IPS DF 19.7 (cell line): ENCODE measurements around the gene MT1E.

Source experiments
- DNase-seq: peaks from one replicate; pipeline ENCODE4 v3.0.0-alpha.2; 2013; ENCODE audit warnings: low read depth, low spot score

Gene MT1E

DNA sequence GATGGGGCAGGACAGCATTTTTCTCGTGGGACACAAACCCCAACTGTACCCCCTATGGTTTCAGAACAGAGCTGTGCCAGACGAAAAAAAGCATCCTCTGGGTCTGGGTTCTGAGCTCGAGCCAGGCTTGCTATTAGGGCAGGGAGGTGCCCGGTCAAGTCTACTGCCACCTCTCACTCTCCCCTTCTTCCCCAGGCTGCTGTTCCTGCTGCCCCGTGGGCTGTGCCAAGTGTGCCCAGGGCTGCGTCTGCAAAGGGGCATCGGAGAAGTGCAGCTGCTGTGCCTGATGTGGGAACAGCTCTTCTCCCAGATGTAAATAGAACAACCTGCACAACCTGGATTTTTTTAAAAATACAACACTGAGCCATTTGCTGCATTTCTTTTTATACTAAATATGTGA is 1.1 kb downstream of the MT1E start:
- DNase-seq, result no peak

DNA sequence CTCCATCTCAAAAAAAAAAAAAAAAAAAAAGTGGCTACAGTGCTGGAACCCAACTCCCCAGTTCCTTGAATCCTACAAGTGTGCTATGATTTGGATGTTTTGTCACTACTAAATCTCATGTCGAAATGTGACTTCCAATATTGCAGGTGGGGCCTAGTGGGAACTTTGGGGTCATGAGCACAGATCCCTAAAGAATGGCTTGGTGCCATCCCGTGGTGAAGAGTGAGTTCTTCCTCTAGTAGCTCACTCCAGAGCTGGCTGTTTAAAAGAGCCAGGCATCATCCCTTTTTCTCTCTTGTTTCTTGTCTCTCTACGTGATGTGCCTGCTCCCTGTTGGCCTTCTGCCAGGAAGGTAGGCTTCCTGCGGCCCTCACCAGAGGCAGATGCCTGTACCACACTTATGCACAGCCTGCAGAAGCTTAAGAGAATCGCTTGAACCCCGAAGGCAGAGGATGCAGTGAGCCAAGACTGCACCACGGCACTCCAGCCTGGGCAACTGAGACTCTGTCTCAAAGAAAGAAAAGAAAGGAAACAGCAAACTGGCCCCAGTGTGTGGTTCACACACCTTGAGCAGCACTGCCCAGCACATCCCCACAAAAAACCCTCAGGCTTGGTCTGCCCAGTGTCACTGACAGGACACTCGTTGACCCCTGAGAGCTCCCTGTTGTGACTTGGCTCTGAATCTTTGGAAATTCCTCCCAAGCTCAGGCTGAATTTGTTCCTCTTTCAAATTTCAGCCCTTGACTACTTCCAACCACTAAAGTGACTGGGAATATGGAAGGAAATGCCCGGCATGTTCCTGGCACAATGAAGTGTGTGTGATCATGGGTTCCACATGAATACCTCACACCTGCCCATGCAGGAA is 3.1 kb downstream of the MT1E start:
- no peak for DNase-seq

DNA sequence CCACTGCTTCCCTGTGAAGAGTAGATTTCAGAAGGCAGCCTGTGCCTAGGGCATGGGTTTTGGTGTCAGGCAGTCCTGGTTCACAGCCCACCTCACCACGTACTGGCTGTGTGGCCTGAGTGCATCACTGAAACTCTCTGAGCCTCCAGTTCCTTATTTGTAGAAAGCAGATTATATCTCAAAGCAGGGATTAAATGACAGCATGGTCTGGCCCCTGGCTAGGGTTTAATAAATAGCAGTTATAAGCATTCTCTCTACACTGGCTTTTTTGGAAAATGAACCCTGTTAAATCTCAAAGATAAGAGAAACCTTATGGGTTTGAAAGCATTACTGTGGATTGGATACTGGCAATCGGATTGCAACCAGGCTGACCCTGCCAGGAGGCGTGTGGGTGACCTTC is 4.0 kb downstream of the MT1E start:
- no peak for DNase-seq

DNA sequence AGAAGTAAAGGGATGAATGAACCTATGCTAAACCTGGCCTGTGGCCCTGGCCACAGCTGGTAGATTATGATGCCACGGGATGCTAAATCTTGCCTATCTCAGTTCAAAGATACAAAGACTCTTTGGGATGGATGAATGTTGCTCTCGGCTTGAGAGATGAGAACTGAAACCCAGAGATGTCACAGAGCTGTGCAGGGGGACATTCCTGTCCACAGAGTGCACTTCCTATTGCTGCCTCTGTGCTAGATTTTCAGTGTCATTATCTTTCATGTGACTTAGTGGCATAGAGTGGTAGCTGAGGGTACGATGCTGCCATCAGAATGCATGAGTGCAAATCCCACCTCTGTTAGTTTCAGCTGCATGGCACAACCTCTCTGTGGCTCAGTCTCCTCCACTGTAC is 4.6 kb downstream of the MT1E start:
- no peak for DNase-seq

DNA sequence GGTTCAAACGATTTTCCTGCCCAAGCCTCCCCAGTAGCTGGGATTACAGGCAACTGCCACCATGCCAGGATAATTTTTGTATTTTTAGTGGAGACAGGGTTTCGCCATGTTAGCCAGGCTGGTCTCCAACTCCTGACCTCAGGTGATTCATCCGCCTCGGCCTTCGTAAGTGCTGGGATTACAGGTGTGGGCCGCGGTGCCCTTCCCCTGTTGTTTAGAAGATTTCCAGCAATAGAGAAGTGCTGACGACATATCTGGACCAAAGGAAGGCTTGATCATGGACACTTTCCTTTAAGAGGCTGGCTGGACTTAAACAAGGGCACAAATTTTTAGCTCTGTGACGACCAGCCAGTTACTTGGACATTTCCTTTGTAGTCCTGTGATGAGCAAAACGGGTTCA is 5.6 kb downstream of the MT1E start:
- DNase-seq, result no peak

DNA sequence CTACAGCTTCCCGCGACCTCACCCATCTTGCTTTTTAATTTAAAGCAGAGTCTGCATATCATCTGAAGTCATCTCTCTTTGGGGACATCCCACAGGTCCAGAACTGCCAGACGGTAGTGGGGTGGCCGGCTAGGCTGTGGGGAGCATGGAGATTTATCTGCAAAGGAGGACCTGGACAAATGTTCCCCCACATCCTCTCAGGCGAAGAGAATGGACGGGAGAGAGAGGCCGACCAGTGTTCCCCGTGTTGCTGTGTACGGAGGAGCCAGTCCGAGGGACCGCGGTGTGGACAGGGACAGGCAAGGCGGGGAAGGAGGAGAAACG is 6.2 kb downstream of the MT1E start:
- no peak for DNase-seq

DNA sequence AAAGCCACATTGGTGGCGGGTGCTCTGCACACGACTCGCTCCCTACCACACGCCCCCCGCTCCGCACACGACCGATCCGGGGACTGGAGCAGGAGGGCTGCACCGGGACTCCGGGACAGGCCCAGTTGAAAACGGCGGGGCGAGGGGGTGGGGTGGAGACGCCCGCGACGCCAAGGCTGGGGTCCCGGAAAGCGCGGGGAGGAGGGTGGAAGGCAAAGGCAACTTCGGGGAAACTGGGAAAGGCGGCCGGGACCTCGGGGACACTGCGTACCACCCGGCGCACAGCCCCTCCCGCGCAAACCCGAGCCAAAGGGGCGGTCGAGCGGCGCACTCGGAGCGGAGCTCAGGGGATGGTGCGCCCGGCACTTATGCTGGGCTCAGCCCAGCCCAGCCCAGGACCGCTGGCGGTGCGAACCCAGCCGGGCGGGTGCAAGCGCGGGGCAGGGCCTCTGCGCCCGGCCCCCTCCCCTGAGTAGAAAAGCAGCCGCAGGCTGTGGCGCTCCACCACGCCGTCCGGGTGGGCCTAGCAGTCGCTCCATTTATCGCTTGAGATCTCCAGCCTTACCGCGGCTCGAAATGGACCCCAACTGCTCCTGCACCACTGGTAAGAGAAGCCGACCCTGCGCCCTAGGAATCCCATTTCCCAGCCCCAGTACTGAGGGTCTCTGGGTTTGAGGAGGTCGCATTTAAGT is 6.7 kb downstream of the MT1E start, which contains the start of gene MT1M:
TSS of gene MT1M (plus strand) at position 504 of the 692 bp plus-strand sequence. CDS start at position 577, 73 bp downstream.
- DNase-seq, result no peak

DNA sequence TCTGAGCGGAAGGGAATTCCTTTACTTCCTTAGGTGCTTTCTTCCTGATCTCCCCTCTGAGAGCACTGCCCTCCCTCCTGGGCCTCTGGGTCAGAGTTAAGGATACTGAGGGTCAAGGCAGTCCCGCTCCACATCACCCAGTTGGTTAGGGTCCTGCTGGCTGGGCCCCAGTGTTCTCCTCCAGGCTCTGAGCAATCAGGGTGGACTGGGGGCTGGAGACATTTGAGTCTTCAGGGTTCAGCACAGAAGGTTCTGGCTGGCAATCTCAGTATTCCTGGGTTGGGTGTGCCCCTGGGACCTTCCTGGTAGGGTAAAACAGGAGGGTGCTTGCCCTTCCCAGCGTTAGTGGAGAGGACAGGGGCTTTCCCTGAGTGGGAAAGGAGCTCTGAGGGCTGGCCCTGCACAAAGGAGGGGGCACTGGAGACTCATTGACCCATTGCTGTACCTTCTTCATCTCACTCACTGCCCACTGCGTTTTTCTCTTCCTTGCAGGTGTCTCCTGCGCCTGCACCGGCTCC is 7.3 kb downstream of the MT1E start:
- no peak for DNase-seq

DNA sequence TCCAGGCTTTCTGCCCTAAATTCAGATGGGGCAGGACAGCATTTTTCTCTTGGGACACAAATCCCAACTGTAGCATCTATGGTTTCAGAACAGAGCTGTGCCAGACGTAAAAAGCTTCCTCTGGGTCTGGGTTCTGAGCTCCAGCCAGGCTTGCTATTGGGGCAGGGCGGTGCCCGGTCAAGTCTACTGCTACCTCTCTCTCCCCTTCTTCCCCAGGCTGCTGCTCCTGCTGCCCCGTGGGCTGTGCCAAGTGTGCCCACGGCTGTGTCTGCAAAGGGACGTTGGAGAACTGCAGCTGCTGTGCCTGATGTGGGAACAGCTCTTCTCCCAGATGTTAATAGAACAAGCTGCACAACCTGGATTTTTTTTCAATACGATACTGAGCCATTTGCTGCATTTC is 8.0 kb downstream of the MT1E start:
- no peak for DNase-seq

DNA sequence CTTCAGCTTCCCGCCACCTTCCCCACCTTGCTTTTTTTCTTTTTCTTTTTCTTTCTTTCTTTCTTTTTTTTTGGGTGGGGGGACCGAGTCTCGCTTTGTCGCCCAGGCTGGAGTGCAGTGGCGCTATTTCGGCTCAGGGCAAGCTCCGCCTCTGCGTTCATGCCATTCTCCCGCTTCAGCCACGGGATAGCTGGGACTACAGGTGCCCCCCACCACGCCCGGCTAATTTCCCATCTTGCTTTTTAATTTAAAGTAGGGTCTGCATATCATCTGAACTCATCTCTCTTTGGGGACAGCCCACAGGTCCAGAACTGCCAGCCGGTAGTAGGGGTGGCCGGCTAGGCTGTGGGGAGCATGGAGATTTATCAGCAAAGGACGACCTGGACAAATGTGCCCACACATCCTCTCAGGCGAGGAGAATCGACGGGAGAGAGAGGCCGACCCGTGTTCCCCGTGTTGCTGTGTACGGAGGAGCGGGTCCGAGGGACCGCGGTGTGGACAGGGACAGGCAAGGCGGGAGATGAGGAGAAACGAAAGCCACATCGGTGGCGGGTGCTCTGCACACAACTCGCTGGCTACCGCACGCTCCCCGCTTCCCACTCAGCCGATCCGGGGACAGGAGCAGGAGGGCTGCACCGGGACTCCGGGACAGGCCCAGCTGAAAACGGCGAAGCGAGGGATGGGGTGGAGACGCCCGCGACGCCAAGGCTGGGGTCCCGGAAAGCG is 9.3 kb downstream of the MT1E start:
- no peak for DNase-seq

DNA sequence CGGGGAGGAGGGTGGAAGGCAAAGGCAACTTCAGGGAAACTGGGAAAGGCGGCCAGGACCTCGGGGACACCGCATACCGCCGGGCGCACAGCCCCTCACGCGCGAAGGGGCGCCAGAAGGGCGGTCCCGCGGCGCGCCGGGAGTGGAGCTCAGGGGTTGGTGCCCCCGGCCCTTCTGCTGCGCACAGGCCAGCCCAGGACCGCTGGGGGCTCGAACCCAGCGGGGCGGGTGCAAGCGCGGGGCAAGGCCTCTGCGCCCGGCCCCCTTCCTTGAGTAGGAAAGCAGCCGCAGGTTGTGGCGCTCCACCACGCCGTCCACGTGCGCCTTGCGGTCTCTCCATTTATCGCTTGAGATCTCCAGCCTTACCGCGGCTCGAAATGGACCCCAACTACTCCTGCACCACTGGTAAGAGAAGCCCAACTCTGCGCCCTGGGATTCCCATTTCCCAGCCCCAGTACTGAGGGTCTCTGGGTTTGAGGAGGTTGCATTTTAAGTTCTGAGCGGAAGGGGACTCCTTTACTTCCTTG is 9.9 kb downstream of the MT1E start:
- no peak for DNase-seq

DNA sequence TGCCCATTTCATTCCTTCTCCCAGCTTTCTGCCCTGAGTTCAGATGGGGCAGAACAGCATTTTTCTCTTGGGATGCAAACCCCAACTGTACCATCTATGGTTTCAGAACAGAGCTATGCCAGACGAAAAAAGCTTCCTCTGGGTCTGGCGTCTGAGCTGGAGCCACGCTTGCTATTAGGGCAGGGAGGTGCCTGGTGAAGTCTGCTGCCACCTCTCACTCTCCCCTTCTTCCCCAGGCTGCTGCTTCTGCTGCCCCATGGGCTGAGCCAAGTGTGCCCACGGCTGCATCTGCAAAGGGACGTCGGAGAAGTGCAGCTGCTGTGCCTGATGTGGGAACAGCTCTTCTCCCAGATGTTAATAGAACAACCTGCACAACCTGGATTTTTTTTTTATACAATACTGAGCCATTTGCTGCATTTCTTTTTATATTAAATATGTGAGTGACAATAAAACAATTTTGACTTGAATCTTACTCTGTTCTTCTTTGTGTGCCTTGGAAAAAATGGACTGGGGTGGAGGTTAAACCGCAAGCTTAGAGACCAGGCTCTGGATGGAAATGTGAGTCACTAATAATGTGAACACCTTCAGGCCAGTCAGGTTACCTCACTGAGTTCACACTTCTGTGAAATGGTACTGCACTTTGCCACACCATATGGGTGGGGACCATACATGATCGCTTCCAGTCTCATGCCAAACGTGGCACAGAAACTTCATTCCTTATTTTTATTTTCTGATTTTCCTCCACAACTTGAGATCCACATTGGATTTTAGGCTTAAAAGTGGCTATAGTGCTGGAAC is 11.2 kb downstream of the MT1E start:
- no peak for DNase-seq

DNA sequence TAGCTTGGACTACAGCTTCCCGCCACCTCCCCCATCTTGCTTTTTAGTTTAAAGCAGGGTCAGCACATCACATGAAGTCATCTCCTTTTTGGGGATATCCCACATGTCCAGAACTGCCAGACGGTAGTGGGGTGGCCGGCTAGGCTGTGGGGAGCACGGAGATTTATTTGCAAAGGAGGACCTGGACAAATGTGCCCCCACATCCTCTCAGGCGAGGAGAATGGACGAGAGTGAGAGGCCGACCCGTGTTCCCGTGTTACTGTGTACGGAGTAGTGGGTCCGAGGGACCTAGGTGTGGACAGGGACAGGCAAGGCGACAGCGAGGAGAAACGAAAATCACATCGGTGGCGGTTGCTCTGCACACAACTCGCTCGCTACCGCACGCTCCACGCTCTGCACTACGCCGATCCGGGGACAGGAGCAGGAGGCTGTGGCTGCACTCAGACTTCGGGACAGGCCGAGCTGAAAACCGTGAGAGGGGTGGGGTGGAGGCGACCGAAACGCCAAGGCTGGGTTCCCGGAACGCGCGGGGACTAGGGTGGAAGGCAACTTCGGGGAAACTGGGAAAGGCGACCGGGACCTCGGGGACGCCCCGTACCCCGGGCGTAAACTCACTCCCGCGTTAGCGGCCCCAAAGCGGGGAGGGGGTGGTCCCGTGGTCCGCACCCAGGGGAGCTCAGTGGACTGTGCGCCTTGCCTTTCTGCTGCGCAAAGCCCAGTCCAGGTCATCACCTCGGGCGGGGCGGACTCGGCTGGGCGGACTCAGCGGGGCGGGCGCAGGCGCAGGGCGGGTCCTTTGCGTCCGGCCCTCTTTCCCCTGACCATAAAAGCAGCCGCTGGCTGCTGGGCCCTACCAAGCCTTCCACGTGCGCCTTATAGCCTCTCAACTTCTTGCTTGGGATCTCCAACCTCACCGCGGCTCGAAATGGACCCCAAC is 12.5 kb downstream of the MT1E start, which contains the start of gene MT1A:
TSS of gene MT1A (plus strand) at position 853 of the 937 bp plus-strand sequence. CDS start at position 926, 73 bp downstream.
- no peak for DNase-seq

DNA sequence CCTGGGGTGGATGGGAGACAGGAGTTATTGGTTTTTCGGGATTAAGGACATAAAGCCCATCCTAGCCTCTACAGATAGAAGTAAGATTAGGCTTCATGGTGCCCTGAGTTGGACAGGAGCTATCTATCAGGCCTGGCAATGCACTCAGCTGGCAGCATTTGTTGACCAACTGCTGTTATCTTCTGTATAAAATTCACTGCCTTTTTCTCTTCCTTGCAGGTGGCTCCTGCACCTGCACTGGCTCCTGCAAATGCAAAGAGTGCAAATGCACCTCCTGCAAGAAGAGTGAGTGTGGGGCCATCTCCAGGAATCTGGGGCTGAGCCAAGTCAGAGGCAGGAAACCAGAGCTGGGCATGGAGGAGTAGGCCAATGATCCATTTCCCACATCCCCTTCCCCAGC is 13.5 kb downstream of the MT1E start:
- DNase-seq, result no peak

DNA sequence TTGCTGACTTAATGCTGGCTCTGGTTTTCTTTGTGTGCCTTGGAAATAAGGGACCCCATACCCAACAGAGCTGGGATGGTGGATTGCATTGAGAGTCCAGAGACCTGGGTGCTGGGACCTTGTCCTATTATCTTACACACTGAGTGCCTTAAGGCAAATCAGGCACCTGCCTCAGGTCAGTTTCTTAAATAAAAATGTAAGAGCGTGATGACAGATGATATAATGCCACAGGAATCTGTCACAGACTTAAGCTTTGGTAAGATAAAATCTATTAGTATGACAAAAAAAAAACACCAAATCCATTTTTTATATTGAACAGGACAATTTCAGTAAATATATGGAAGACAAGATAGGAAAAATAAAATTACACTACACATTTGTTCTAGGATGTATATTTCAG is 14.5 kb downstream of the MT1E start:
- no peak for DNase-seq

DNA sequence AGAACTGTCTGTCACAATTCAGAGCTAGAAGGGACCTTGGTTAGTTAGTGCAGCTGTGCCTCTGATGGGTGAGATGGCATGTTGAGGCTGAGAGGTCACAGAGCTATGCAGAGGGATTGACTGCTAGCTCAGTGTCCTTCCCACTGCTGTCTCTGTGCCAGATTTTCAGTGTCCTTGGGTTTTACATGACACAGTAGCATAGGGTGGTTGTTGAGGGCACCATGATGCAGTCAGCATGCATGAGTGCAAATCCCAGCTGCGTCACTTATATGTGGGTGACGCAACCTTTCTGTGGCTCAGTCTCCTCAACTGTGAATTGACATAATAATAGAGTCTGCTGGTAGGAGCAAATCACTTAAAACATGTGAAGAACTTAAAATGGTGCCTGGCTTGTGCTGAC is 15.6 kb downstream of the MT1E start:
- DNase-seq, result no peak

DNA sequence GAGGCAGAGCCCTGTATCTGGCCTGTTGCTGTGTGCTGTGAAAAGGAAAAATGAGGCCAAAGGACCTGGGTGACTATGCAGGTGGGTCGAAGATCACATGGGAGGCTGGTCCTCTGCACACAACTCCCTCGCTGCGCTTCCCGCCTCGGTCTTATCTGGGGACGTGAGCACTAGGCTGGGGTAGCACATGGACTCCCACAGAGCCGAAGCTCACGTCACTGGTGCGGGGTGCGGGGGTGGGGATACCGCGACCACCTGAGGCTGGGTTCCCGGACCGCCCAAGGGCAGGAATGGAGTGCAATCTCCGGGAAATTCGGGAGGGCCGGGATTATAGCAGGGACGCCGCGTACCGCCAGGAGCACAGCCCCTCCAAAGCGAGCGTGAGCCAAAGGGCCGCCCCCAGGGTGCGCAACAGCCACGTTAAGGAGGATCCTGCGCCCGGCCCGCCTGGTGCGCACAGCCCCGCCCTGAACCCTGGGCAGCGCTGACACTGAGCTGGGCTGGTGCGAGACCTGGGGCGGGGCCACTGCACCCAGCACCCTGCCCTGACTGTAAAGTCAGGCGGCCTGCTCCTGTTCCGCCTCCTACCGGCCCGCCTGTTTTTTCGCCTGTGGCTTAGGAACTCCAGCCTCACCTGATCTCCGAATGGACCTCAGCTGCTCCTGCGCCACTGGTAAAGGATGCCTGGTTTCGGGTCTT is 17.6 kb downstream of the MT1E start:
- DNase-seq, result no peak

DNA sequence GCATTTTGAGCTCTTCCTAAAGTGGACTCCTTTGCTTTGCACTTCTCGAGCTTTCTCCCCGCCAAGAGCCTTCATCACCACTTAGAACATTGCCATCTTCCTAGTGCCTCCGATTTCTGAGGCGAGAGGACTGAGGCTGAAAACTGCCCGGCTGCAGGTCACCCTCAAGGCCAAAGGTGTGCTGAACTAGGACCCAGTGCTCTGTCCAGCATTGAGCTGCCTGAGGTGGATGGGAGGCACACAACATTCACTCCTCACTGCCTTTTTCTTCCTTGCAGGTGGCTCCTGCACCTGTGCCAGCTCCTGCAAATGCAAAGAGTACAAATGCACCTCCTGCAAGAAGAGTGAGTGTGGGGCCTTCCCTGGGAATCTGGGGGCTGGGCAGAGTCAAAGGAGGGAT is 18.3 kb downstream of the MT1E start:
- DNase-seq, result no peak

DNA sequence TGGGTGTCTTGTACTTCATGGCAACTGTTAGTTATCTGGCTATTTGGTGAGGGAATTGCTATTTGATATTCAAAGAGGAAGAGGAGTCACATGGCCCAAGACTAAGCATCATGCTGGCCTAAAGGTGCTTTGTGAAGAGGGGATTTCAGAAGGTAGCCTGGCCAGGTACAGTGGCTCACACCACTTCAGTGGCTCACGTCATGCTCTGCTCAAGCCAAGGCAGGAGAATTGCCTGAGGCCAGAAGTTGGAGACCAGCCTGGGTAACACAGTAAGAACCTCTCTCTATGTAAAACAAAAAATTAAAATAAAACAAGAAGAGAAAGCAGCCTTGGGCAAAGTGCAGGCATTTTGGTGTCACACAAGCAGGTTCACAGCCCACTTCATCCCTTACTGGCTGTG is 19.7 kb downstream of the MT1E start:
- DNase-seq, result no peak
